Adrenal gland (tissue), 5 donors: Measurements from ENCODE around the gene CFLAR.

Experiments
- CTCF ChIP-seq, 6 experiments: fragments of 450-650 bp in 4 of 6; fragments of 200-600 bp in 2 of 6; sonication (generic) in 1 of 6; IDR thresholded peaks; 1 replicate in 5 of 6; 2 replicates in 1 of 6; pipeline versions ENCODE4 v1.5.1 to v1.8.0; 2016 to 2021; ENCODE audit warnings: antibody characterized with exemption in 6 of 6, mild to moderate bottlenecking in 2 of 6, moderate library complexity in 1 of 6
- POLR2A ChIP-seq, 2 donors: fragments of 450-650 bp; IDR thresholded peaks; one replicate each; pipeline ENCODE4 v1.6.1; 2017; ENCODE audit warnings: antibody characterized with exemption in 2 of 2, mild to moderate bottlenecking in 2 of 2, moderate library complexity in 1 of 2
- donor health status: DM: no; HTN: no; CAD: no.

DNA sequence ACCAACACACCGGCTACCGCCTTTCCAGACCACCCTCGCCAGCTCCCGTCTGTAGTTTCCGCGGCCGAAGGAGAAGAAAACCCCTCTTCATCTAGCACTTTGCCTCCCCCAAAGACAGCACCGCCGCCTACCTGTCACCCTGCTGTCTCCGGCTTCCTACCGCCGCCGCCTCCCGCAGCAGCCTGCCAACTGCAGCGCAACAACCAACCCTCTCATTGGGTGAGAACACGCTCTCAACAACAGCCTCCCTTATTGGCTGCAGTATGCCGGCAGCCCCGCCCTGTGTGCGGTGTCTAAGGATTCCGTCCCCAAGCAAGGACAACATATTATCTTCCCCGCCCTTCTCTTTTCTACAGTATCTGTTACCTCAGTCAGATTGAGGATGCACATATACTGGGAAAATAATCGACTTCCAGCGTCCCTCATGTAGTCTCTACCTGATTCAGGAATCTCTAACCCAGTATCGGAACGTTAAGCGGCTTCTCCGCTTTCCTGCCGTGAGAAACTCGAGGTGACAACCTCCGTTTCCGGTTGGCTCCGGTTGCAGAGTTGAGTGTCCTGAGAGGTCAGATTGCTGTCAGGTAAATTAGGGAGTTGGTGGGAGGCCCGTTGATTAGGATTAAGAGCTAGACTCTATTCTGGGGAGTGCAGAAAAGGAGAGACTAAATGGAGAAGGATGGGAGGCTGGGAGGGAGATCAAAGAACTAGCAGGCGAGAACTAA lies 44.3 kb upstream of the CFLAR start, which contains the start of the genes HYCC2 and NDUFB3:
- TF ChIP-seq CTCF (IDR thresholded peaks at IDR 0.05), result peak in 4 of 6 experiments; percentile 10 to 39 (median 28)
- TF ChIP-seq POLR2A (IDR thresholded peaks at IDR 0.05), result peak; percentile 31 to 87
